ENCODE results near the gene SYNCRIP. TPM values are rescaled to one million over a fixed set of nuclear protein-coding genes. Genes with fewer than 3 reads are reported as not detected.
"Not testable (repeated sequence)": the region's sequence is repeated elsewhere in the genome, so short reads cannot be mapped to it uniquely, and the experiment has no call there.

The SYNCRIP gene
- 100 to 1,000 TPM; 178 to 217 (median 198) TPM for polyA plus RNA-seq (ENCODE audit: insufficient read length in 3 of 3)

DNA sequence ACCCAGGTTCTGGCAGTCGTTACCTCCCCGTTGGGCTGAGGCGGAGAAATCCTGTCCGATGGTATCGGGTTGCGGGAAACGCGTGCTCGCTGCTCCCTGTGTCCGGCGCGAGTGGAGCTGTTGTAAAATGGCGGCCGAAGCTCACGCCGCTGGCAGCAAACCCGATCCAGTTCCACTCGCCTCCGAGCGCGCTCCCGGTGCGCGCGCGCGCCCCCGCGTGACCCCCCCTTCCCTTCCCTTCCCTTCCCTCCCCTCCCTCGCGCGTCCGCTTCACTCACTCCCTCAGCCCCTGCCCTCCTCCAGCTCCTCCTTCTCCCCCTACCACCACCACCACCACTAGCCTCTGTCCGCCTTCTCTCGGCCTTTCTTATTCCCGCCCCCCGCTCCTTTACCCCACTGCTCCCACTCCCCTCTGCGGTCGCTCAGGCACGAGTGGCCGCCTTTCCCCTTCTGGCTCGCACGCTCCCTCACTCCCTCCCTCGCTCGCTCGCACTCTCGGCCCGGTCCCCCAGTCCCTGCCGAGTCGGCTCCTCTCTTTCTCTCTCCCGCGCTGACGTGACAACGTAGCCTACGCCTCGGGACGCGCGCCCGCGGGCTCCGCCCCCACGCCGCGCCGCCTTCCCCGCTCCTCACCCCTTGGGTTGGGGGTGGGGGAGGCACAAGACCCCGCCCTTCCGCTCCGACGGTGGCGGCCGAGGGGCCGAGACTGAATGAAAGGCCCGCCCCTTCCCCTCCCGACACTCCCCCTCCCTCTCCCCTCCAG, at the start of gene SYNCRIP:
SYNCRIP (minus strand) TSS at position 113 of the 763 bp plus-strand sequence. CDS start 1,447 bp downstream, outside the sequence.
- peak; percentile 91 to 96 (median 93) for DNase-seq (ENCODE audit: low read depth in 3 of 3, low spot score in 2 of 3)

DNA sequence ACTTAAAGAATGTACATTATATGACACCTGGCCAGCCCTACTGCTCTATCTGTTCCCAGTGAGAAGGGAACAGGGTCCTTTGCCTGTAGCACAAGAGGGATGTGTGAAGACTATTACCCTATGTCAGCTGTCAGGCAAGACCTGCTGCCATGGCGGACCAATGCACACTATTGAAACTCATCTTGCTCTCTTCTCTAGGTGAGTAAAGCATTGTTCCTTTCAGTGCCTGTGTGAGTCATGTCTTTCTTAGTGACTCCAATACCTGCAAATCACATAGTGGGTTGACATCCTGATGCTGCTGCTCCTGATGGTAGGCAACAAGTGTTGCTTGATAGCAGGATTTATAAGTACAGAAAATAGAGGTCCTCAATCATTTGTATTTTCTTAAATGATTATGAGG, 48.8 kb upstream of the SYNCRIP start:
- no peak for DNase-seq (ENCODE audit: low read depth in 3 of 3, low spot score in 2 of 3)

DNA sequence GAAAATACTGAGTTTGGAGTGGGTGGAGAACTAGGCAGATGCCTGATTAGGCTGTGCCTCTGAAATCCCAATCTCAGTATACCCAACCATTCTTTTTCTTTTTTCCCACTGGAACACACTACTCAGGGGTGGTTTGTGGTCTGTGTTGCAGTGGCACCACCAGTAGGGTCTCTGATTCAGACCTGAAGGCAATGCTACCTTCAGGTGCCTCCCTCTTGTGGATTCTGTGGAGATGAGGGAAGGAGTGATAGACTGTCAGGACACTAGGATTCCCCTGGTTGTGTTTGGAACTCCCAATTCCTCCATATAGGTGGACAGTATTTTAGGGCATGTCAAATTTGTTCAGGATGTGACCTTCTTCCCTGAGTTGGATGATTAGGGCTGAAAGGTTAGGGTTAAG, 47.4 kb upstream of the SYNCRIP start:
- no peak for DNase-seq (ENCODE audit: low read depth in 3 of 3, low spot score in 2 of 3)

DNA sequence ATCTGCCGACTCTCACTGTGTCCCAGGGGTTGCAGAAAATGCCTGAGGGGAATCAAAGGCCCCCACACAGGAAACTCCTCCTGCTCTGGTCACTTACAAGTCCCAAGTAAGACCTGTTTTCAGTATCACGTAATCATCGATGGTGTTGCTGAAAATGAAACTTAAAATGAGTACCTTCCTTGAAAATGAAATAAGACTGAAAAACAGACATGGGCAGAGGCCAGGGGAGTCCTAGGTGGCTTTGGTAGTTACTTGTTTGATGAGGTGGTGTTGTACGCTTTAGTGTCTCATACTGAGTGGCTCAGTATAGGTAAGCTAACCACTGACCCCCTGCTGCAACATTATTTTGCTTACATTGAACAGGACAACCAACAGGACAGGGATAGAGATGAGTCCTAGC, 43.0 kb upstream of the SYNCRIP start:
- DNase-seq (ENCODE audit: low read depth in 3 of 3, low spot score in 2 of 3), result no peak

DNA sequence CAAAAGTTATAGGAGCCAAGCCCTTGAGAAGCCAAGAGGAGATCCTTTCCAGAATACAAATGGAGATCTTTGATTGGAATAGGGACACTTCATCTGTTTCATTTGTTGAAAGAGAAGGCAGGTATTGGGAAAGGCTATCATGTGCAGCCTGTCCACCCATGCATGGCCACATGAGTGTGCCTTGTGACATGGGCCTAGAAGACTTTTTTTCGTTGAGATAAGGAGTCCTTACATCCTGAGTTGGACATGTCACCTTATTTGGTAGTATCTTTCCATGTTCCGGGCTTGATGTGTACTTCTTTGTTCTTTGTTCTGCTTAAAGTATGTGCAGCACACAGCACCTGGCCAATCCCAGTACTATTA, 42.1 kb upstream of the SYNCRIP start:
- no peak for DNase-seq (ENCODE audit: low read depth in 3 of 3, low spot score in 2 of 3)

DNA sequence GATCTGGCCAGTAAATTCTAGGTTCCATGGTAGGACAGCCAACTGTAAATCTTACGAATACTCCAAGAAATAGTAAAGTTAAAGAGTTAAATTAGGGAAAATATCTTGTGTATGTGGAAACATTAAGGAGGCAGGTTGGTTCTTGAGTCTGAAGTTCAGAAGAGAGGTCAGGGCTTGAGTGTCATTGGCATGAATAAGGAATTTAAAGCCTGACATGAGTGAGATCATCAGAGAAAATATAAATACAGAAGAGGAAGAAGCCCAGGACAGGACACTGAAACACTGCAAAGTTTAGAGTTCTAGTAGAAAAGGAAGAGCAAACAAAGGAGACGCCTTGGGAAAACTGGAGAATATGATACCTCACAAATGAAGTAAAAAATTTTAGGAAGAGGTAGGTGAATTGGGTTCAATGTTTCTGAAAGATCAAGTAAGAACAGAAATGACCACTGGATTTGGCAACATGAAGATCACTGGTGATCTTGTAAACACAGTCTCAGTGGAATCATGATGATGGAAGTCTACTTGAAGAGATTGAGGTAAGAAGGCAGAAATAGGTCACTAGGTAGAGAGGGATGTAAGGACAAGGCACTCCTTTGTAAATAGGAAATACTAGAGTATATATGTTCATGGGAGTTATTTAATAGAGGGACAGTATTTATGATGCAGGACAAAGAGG, 41.6 kb upstream of the SYNCRIP start:
- DNase-seq (ENCODE audit: low read depth in 3 of 3, low spot score in 2 of 3), result no peak

DNA sequence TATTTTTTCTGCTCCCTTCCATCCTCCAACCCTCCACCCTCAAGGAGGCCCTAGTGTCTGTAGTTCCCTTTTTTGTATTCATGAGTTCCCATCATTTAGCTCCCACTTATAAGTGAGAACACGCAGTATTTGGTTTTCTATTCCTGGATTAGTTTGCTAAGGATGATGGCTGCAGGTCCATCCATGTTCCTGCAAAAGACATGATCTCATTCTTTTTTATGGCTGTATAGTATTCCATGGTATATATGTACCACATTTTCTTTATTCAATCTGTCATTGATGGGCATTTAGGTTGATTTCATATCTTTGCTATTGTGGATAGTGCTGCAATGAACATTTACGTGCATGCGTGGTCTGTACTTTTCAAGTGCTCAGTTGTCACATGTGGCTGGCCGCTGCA, 39.2 kb upstream of the SYNCRIP start:
- DNase-seq (ENCODE audit: low read depth in 3 of 3, low spot score in 2 of 3), result not testable (repeated sequence)

DNA sequence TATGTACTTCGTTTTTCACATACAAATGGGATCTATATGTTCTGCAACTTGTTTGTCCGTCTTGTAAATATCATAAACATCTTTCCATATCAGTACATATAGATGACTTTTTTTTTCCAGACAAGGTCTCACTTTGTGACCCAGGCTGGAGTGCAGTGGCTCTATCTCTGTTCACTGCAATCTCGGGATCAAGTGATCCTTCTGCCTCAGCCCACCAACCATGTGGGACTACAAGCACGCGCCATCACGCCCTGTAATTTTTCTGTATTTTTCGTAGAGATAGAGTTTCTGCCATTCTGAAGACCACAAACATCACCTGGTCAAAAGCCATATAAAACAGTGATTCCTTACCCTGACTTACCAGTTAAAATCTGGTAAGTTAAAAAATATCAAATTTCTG, 37.7 kb upstream of the SYNCRIP start:
- no peak for DNase-seq (ENCODE audit: low read depth in 3 of 3, low spot score in 2 of 3)

DNA sequence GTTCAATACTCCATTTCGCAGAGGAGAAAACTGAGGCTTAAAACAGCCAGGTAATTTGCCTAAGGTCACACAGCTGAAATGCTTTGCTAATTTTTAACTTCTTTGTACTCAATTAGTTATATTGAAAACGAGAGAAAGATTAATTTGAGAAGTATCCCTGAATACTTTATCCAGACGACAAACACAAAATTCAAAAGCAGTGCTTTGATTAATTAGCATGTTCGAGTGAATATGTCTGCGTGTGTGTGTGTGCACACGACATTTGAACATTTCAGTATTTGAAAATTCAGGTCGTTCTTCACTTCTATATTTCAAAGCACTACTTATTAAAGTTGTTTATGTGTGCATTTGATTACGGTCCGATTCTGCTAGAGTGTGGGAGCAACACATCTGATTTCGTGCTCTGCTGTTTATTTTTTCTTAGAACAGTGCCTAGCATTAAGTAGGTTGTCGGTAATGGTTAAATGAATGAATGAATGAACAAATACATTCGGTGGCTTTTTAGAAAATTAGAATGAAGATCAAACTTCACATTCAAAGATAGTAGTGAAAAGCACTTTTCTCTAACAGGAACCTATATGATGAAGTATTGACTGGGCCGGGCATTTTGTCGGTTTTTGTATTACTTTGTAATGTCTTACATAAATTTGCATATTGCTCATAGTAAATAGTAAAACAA, 36.9 kb upstream of the SYNCRIP start:
- no peak for DNase-seq (ENCODE audit: low read depth in 3 of 3, low spot score in 2 of 3)

DNA sequence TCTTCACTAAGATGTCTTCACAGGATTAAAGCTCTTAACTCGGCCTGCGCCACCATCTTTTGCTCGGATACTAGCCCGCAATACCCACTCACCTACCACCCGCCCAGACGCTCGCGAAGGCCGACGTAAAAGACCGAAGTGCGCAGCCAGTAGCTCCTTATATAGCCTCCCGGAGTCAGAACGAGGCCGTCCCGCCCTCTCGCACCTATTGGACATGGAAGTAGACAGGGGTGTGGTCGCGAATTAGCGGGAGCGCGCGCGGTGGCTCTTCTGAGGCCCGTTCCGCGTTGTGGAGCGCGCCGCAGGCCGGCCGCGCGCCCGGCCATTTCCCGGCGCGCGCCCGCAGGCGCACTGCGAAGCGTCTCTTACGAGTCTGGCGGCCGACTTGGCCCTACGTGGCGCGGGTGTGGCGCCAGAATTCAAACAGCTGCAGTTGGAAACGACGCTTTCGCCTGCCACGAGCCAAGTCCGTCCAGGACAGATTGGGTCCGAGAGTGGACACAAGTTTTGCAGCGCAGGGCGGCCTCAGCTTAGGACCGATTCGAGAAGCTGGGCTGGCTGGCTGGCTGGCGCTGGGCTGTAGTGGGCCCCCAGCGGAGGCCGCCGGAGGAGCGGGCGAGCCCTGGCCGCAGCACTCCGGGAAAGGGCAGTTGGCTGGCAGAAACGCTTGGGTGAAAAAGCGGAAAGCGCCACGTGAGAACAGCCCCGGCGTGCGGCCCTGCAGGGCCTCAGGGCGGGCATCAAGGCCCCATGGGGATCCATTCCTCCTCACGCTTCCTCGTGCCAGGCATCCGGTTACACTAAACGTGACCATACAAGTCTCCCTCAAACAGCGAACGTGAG, 36.1 kb upstream of the SYNCRIP start:
- DNase-seq (ENCODE audit: low read depth in 3 of 3, low spot score in 2 of 3), result peak; percentile 98

DNA sequence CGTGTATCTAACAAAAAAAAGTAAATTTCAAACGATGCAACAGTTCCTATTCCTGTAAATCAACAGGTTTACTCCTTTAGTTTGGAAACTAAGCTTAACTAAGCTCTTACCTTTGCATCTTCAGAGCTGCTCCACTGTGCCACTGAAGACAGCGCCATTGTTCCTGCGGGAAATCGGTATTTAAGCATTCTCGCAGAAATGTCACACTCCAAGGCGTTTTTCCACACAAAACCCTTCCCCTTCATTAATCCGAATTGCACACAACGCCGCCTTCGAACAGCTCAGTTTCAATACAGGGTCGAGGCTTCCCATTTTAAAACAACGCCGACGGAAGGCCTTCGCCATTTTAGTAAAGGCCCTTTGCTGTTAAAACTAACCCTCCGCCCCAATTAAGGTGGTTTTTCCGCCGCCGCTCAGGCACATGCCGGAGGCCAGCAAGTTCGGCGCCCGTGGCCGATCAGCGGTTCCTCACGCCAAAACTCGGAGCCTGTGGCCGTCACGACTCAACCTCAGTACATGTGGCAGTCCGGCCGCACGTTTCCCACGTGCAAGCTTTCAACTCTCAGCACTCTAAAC, 35.4 kb upstream of the SYNCRIP start:
- DNase-seq (ENCODE audit: low read depth in 3 of 3, low spot score in 2 of 3), result peak in 1 of 3 donors; percentile 24

DNA sequence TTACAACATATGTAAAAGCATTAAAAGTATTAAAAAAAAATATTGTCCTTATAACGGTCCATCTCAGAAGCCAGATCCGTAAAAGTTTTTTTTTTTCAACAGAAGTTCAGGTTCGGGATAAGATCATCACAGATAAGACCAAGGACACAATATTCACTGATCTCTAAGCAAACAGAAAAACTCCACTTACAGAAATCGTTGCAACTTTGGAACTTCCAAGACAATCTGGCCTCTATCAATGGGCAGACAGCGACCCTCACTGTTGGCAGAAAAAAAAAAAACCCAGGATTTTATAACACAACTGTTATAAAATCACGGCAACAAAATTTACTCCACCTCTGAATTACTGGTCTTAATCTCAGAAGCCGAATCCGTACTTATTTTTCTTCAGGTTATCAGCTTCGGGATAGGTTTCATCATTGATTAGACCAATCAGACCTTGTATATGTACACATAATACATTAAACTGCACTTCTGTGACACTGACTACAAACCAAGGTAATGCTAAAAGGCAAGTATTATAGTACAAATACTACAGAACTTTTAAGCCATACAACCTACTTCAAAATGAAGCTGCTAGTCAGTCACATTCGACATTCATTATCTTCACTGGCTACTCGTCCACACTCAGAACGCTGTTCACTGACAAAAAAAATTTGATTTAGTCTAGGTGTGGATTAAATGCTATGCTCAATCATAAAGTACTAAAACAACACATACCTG, 34.7 kb upstream of the SYNCRIP start:
- DNase-seq (ENCODE audit: low read depth in 3 of 3, low spot score in 2 of 3), result peak in 1 of 3 donors; percentile 24

DNA sequence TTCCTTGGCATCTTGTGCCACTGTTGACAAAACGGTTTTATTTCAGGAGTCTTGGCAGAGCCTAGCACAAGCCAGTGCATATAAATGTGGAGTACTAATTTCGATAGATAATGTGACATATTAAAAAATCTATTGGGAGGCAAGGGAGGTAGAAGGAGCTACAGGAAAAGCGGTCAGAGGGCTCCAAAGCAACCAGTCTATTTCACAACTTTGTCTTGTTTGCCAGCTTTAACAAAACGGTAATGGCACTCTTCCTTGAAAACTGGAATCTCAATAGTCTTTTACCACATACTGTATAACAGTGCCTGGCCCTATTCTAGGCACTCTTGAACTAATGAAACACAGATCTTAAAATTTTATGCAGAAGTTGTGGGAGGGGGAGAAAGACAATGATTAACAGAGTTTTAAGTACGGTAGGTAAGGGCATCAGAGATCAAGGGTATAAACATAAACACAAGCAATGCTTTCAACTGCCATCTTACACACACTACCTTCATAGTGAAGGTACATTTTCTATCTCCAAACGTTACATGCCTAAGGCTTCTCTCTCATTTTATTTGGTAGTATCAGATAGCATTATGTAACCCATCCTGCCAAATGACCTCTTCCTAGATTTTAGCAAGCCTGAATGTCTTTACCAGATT, 33.5 kb upstream of the SYNCRIP start:
- DNase-seq (ENCODE audit: low read depth in 3 of 3, low spot score in 2 of 3), result no peak

DNA sequence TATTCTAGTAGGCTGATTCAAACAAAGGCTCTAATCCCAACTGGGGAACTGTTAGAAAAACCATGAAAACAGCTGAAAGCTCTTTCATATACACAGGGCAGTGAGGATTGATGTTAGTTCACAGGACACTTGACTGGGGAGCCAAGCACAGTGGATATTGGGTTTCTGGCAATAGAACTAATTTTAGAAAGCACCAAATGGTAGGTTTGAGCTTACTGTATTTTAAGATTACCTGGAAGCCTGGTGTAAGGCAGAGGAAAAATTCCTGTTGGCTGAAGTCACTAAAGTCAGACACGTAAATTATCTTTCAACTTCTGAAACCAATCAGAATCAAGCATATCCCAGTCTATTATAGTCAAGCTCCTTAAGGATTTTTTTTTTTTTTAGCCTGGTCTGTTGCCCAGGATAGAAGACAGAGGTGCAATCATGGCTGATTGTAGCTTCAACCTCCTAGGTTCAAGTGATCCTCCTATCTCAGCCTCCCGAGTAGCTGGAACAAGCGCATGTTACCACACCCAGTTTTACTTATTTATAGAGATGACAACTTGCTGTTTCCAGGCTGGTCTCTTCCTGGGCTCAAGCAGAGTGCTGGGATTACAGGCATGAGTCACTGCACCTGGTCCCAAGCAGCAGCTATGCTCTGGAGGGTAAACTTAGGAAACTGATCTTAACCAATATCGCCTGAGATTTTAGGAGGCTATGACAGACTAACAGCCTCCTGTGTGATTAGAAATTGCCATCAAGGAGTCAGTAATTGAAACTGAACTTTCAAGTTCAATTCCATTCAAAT, 32.5 kb upstream of the SYNCRIP start:
- DNase-seq (ENCODE audit: low read depth in 3 of 3, low spot score in 2 of 3), result no peak

DNA sequence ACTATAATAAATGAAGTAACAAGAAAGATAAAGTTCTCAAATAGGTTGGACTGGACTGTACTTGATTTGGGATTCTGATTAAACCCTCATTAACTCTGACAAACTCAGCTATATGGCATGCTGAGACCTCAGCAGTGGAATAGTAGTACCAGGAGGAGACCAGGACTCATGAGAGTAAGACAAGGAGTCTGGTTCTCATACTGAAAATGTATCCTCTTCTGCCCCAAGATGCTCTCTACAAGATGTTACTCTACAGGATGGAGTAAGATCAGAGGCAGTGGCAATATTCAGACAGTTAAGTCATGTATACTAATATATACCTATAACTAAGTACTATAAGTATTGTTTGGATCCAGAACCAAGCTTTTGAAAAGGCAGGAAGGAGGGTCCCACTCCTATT, 31.9 kb upstream of the SYNCRIP start:
- no peak for DNase-seq (ENCODE audit: low read depth in 3 of 3, low spot score in 2 of 3)

DNA sequence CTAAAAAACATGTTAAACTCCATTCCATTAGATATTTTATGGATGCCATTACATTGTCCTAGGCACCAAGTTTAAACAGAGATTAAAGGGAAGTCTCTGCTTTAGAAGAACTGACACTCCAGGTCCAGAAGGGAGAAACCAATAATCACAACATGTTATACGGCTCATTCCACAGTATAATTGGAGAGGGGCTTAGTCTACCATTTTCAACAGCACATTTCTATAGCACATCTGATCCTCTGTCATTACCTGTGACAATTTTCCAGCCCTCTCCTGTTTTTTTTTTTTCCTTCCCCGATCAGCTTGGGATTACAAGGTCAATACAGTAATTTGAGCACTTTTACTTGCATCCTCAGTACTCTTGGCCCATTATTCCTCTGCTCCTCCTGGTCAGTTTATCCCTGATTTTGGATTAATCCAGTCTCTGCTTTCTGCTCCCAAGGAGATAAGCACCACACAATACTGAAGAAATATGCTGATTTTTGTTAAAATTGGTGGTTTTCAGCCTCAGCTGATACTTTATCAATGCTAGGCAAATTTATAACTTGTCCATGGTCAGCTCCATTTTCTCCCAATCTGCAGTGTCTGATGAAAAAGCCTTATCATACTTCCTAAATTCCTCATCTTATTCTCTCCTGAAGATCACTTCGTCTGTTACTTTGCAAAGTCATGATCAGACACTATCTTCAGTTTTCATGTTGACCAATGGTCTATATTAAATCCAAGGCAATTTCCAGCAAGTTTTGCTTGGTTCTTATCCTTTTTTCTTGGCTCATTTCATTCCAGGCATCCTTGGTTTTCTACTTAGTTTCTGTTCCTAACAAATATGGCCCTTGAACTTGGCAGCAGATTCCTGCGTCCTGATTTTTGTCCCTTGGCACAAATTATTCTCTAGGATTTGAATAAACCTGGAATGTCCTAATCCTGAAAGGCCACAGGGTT, 30.8 kb upstream of the SYNCRIP start:
- no peak for DNase-seq (ENCODE audit: low read depth in 3 of 3, low spot score in 2 of 3)

DNA sequence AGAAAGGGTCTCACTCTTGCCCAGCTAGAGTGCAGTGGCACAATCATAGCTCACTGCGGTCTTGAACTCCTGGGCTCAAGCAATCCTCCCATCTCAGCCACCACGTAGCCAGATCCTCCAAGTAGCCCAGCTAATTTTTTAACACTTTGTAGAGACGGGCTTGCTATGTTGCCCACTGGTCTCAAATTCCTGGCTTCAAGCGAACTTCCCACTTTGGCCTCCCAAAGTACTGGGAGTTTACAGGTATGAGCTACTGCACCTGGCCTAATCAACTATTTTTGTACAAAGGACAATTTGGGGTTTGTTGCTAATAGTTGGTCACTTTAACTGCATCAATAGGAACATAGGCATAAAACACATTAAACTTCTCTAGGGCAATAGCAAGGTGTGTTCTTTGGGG, 29.9 kb upstream of the SYNCRIP start:
- no peak for DNase-seq (ENCODE audit: low read depth in 3 of 3, low spot score in 2 of 3)

Data from right renal cortex interstitium (tissue), 3 donors.